Fibroblast of skin of right biceps (primary cell): ENCODE data around the gene EMB.
"Not testable (repeated sequence)": the region's sequence is repeated elsewhere in the genome, so short reads cannot be mapped to it uniquely, and the experiment has no call there.

Experiments used
- DNase-seq: peaks from one replicate; pipeline ENCODE4 v3.0.0-alpha.2; 2013

Gene EMB

GRCh38 chr5:50421184-50421950, 19.7 kb downstream of the EMB start:
- DNase-seq, result not testable (repeated sequence)

- no peak for DNase-seq
Measured at GRCh38 chr5:50420343-50420935, 20.6 kb downstream of the EMB start.

- not testable (repeated sequence) for DNase-seq
Measured at GRCh38 chr5:50419656-50420055, 21.4 kb downstream of the EMB start.

- not testable (repeated sequence) for DNase-seq
Measured at GRCh38 chr5:50416637-50417036, 24.5 kb downstream of the EMB start.

DNA sequence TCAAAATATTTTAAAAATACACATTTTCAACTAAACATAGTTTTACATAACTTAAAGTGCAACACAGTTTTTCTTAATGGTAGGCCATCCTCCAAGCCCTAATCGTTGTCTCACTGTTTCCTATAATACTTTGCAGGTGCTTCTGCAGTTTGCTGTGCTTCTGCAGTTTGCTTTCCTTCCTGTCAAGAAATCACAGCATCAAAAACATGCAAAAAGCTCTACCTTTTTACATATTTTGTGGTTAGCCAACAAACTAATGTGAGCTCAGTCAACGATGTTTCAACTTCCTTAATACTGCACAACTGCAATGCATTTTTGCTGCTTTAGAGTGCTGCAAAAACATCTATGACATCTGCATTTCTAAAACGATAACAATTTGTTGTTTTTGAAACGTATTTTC, 25.2 kb downstream of the EMB start:
- DNase-seq, result no peak

- not testable (repeated sequence) for DNase-seq
Measured at GRCh38 chr5:50410932-50411331, 30.2 kb downstream of the EMB start.

- no peak for DNase-seq
Measured at GRCh38 chr5:50406877-50407276, 34.2 kb downstream of the EMB start.

DNA sequence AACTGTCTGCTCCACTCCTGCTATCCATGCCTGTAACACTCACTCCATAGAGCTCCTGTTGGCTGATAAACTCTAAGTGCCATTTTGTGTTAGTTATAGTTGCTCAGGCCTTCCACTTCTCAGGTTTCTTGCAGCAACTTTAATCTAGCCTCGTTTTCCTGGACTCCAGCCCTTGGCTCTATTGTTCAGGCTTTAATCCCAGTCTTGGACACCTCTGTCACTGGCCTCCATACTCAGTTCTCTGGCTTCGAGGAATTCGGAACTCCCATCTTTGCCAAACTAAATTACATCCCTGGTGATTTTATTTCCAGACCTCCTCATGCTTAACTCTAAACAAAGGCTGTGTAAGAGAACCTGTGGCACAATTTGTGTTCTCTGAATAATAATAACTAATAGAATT, 39.8 kb downstream of the EMB start:
- DNase-seq, result no peak

DNA sequence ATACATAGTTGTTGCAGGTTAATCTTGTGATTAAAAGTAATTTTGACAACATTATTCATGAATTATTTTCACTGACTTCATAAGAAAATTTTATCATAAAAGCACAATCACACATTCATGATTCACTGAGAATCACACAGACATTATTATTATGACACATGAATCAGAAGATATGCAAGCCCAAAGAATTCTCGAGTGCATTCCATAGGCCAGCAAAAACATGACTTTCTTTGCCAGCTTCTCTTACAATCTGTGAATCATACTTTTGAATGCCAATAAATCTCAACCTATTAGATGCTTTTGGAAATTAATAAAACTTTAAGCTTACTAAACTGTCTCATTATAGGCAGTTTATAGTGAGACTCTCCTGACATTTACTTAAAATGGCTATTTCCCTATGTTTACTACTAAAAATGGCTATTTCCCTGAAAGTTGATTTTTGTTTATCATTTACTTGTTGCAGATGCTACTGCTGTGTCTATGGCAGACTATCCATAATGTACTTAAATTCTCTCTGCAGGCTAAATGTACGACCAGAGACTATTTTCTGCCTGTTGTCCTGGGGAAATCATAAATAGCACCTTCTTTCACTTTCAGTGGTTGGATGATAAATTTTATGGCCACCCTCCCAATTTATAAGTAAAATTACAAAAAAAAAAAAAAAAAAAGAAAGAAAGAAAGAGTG, 47.0 kb downstream of the EMB start:
- DNase-seq, result peak; percentile 80

GRCh38 chr5:50392289-50392688, 48.8 kb downstream of the EMB start:
- DNase-seq, result peak; percentile 21

- DNase-seq, result not testable (repeated sequence)
Measured at GRCh38 chr5:50384381-50384780, 56.7 kb downstream of the EMB start.

DNA sequence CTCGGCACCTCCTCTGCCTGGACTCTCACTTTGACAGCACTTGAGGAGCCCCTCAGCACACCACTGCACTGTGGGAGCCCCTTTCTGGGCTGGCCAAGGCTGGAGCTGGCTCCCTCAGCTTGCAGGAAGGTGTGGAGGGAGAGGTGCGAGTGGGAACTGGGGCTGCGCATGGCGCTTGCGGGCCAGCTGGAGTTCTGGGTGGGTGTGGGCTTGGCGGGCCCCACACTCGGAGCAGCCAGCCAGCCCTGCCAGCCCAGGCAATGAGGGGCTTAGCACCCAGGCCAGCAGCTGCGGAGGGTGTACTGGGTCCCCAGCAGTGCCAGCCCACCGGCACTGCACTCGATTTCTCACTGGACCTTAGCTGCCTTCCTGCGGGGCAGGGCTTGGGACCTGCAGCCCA, 64.4 kb downstream of the EMB start:
- not testable (repeated sequence) for DNase-seq

GRCh38 chr5:50369287-50370033, 71.6 kb downstream of the EMB start:
- not testable (repeated sequence) for DNase-seq

DNA sequence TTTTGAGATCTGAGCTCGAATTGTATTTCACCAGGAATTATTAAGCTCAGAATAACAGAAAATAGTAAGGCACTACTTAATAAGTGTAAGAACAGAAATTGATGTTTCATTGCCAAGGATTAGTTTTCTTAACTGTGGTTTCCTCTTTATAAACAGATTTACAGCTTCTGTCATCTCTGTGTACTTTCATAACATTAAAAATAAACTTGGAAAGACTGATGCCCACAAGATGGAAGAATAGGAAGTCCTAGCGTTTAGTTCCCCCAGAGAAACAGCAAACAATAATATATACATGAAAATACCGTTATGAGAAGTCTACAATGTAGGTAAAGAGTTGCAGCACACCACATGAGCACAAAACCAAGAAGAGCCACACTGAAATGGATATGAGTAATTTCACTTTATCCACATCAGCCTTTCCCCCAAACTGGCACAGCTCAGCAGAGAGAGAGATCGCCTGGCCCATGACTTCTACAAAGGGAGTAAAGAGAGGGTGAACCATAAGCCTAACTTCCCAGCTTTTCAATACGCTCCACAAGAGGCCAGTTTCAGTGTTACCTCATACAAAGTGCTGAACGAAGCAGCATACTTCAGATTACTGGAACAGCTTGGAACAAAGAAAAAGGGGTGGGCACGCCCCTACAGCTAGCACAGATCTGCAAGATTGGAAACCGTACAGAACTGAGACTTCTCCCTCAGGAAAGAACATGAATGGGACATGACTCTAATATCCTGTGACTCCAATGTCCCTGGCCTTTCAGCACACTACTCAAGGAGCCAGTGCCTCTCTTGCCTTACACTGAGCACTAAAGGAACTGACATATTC, 75.4 kb downstream of the EMB start:
- no peak for DNase-seq

GRCh38 chr5:50364535-50365309, 76.4 kb downstream of the EMB start:
- DNase-seq, result not testable (repeated sequence)

- no peak for DNase-seq
Measured at GRCh38 chr5:50359187-50359586, 81.9 kb downstream of the EMB start.

DNA sequence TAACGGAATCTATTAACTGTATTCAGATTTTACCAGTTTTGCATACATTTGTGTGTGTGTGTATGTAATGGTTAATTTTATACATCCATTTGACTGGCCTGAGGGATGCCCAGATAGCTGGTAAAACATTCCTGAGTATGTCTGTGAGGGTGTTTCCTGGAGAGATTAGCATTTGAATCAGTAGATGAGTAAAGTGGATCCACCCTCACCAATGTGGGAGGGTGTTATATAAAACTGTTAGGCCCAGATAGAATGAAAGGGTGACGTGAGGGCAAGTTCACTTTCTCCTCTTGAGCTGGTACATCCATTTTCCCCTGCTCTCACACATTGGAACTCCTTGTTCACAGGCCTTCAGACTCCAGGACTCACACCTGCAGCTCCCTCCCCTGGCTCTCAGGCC, 88.7 kb downstream of the EMB start:
- DNase-seq, result no peak
